ENCODE measurements around the gene BCAR3. TPM values are rescaled to one million over a fixed set of nuclear protein-coding genes. Genes with fewer than 3 reads are reported as not detected.

Gene BCAR3
- total RNA-seq, 4 donors from 2014 or later = 15.9 to 49.6 (median 30.8) TPM

- WGBS = 62% methylated on average over 11 of the region's 11 CpGs
- peak overlapping the region; percentile 35 for H3K4me3 ChIP-seq
Observed at GRCh38 chr1:93613898-93614297, 67.7 kb downstream of the BCAR3 start.

GRCh38 chr1:93612510-93612909, 69.1 kb downstream of the BCAR3 start:
- Histone ChIP-seq H3K4me1 (peaks cover 48% of the 10 kb centered on the region), H3K4me3 (peak overlapping the region; percentile 35), H3K27ac (no peak overlapping the region), H3K9me3 (no peaks in the 10 kb centered on the region), H3K36me3 (no peaks in the 10 kb centered on the region), H3K27me3 (no peaks in the 10 kb centered on the region)
- DNase-seq (ENCODE audit: low spot score in 2 of 2) = no peak
- WGBS = 80% methylated on average over 3 of the region's 3 CpGs
- TF ChIP-seq POLR2A (IDR thresholded peaks at IDR 0.05) (no peak), EP300 (IDR thresholded peaks at IDR 0.05) (no peak), CTCF (IDR thresholded peaks at IDR 0.05) (no peak), POLR2AphosphoS5 (IDR thresholded peaks at IDR 0.05) (no peak)

More at GRCh38 chr1:93613898-93614297, 67.7 kb downstream of the BCAR3 start:
- TF ChIP-seq POLR2A (IDR thresholded peaks at IDR 0.05) (no peak), CTCF (IDR thresholded peaks at IDR 0.05) (no peak), POLR2AphosphoS5 (IDR thresholded peaks at IDR 0.05) (no peak)
- Histone ChIP-seq H3K36me3 (no peaks in the 10 kb centered on the region), H3K9me3 (no peaks in the 10 kb centered on the region), H3K4me1 (peaks cover 48% of the 10 kb centered on the region), H3K27ac (peak overlapping the region; percentile 44), H3K27me3 (no peaks in the 10 kb centered on the region)
- DNase-seq (ENCODE audit: low spot score in 2 of 2) = no peak

GRCh38 chr1:93611668-93612067, 70.0 kb downstream of the BCAR3 start:
- Histone ChIP-seq H3K4me3 (no peak overlapping the region), H3K4me1 (peaks cover 42% of the 10 kb centered on the region), H3K9me3 (no peaks in the 10 kb centered on the region), H3K27ac (no peak overlapping the region), H3K27me3 (no peaks in the 10 kb centered on the region), H3K36me3 (no peaks in the 10 kb centered on the region)
- DNase-seq (ENCODE audit: low spot score in 2 of 2) = no peak
- 84% methylated on average over 5 of the region's 5 CpGs for WGBS
- TF ChIP-seq EP300 (IDR thresholded peaks at IDR 0.05) = no peak
- TF ChIP-seq POLR2A (IDR thresholded peaks at IDR 0.05) = no peak
- no peak for TF ChIP-seq CTCF (IDR thresholded peaks at IDR 0.05)
- TF ChIP-seq POLR2AphosphoS5 (IDR thresholded peaks at IDR 0.05) = no peak

- Histone ChIP-seq H3K9me3 (no peaks in the 10 kb centered on the region), H3K27me3 (no peaks in the 10 kb centered on the region), H3K36me3 (no peaks in the 10 kb centered on the region), H3K4me3 (no peak overlapping the region), H3K4me1 (peaks cover 40% of the 10 kb centered on the region), H3K27ac (no peak overlapping the region)
- 82% methylated on average over 8 of the region's 8 CpGs for WGBS
- TF ChIP-seq CTCF (IDR thresholded peaks at IDR 0.05) (no peak), EP300 (IDR thresholded peaks at IDR 0.05) (no peak), POLR2AphosphoS5 (IDR thresholded peaks at IDR 0.05) (no peak), POLR2A (IDR thresholded peaks at IDR 0.05) (no peak)
- DNase-seq (ENCODE audit: low spot score in 2 of 2) = no peak
Observed at GRCh38 chr1:93609536-93609935, 72.1 kb downstream of the BCAR3 start.

GRCh38 chr1:93608187-93609109, 73.2 kb downstream of the BCAR3 start:
- peak overlapping the region; percentile 3 for H3K27ac ChIP-seq
- TF ChIP-seq CTCF (IDR thresholded peaks at IDR 0.05) = no peak
- TF ChIP-seq EP300 (IDR thresholded peaks at IDR 0.05) = no peak
- TF ChIP-seq POLR2A (IDR thresholded peaks at IDR 0.05) = no peak
- TF ChIP-seq POLR2AphosphoS5 (IDR thresholded peaks at IDR 0.05) = no peak

More at GRCh38 chr1:93608187-93609109, 73.2 kb downstream of the BCAR3 start:
- no peaks in the 10 kb centered on the region for H3K9me3 ChIP-seq
- WGBS = 68% methylated on average over 9 of the region's 15 CpGs
- H3K27me3 ChIP-seq = no peaks in the 10 kb centered on the region
- DNase-seq (ENCODE audit: low spot score in 2 of 2) = no peak
- no peak overlapping the region for H3K4me3 ChIP-seq
- peaks cover 31% of the 10 kb centered on the region for H3K4me1 ChIP-seq
- H3K36me3 ChIP-seq = no peaks in the 10 kb centered on the region

Measured in suprapubic skin (tissue), 4 donors.